NCI-H2029 (cell line): ENCODE measurements around the gene SEMA5A.

Experiments
- DNase-seq: peaks from one replicate; lab custom pipeline; 2025; lab: John Stamatoyannopoulos, UW

Gene SEMA5A

DNA sequence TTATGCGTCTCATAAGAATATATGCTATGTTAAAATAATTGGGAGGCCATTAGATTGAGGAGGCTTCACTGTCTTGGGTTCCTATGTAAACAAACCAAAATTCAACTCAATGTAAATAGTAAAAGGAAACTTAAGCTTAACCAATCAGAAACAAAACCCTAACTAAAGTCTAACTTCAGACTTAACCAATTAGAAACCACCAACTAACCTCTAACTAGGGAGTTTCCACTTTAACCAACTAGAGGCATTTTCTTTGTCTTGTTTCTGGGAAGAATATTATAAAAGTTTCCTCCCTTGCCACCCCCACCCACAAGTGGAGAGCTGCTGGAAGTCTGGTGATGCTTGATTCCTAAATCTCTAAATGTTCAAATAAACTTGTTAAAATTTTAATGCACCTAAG is 214.5 kb downstream of the SEMA5A start:
- DNase-seq, result no peak

DNA sequence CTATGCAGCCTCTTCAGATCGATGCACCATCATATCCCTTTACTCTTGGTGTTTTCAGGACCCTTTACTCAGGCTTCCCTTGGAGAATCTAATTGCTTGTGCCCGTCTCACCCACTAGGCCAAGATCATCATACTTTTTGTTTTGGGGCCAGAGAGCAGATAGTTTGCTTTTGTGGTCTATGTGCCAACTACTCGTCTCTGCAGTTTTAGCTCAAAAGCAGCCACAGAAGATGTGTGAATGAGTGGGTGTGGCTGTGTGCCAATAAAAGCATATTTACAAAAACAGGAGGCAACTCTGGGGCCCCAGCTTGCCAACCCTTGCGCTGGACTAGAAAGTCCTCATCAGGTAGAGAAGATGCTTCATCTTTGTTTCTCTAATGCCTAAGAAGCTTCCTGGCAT is 216.8 kb downstream of the SEMA5A start:
- peak; percentile 6 for DNase-seq

DNA sequence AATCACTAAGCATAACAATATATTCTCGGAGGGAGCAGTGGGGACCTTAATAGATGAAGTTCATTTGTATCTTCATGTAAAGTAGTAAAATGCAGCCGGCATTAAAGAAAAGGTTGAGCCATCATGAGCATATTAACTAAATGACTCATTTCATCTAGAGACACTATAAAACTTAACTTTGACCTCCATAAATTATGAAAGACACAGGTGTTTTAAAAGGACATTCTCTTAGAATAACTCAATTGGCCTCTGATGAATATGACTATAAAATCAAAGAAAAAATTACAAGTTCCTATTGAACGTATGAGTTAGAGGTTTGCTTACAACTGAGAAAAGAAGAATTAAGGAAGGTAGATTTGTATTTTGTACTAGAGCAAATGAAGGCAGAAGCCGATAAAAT is 220.3 kb downstream of the SEMA5A start:
- DNase-seq, result no peak

DNA sequence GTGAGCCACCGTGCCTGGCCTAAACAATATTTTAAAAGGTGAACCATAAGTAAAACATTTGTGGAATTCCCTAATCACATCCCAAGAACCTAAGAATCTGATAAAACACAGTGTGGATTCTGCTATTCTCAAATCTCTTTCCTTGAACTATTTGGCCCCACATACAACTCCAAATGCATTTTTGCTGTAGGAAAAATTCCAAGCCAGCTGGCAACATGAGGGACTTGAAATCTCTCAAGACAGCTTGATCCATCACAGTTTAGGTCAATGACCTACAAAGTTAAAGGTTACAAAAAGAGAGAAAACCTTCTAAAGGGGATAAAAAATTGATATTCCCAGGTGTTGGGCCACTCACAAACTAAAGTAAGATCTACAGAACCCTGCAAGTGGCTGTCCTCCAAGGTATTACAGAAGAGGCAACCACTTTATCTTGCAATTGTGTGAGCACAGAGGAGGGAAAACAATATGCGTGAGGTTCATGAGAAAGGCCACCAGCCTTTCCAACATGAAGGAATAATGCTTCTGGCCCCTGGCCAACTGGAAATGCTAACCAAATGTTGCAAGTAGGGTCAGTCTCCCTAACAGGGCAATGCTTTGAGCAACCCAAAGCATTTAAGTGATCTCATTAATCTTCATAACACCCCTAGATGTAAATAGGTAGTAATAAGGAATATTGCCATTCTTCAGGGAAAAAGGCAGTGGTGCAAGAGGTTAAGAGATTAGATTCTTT is 221.4 kb downstream of the SEMA5A start:
- DNase-seq, result no peak

DNA sequence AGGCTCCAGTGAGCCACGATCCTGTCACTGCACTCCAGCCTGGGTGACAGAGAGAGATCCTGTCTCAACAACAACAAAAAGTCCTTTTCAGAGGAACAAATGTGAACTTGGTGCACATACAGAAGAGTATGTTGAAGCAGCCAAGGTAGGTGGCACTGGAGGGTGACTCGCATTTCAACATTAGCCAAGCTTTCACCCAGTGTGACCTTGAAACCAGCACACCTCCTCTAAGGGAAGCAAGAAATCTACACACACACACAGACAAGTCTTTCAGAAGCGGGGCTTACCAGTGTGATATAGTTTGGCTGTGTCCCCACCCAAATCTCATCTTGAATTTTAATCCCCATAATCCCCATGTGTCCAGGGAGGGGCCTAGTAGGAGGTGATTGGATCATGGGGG is 225.2 kb downstream of the SEMA5A start:
- no peak for DNase-seq

DNA sequence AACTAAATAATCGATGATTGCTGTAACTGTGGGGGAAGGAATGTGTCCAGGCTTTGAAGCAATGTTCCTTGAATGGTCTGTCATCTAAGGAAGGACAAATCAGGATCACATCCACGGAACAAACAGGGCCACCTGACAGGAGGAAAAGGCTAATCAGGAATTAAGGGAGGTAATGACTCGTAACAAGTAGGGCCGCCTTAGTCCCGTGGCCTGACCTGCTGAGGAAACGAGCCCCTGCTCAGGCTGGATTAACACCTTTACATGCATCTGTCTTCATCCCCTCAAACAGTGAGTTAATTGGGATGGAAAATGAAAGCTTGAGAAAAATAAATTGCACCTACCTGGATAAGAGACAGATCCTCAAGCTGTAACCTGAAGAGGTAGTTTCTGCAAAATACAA is 227.8 kb downstream of the SEMA5A start:
- no peak for DNase-seq

DNA sequence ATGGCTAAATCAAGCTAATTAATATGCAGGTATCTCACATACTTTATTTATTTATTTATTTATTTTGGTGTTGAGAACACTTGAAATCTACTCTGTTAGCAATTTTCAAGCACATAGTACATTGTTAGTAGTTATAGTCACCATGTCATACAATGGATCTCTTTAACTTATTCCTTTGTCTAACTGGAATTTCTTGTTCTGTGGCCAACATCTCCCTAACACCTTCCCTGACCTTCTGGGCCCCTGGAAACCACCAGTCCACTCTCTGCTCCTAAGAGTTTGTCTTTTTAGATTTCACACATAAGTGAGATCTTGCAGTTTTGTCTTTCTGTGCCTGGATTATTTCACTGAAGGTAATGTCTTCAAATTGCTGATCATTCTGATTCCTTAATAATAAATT is 229.1 kb downstream of the SEMA5A start:
- DNase-seq, result no peak

DNA sequence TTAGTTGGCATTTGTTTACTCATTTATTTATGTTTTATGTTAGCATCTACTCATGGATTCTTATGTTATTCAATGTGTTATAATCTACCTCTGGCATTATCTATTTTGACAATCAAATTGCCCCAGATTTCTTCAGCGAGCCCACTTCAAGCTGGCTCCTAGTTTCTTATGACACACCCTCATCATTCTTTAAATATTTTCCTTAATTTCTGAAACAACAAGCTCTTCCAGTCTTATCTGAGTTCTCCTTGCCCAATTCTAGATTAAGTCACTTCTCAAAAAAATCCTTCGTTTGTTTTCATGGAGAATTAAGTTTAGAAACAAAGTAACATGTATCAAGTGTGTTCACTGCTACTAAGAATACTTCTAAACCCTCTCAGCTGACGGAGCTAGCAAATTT is 229.8 kb downstream of the SEMA5A start:
- DNase-seq, result no peak

DNA sequence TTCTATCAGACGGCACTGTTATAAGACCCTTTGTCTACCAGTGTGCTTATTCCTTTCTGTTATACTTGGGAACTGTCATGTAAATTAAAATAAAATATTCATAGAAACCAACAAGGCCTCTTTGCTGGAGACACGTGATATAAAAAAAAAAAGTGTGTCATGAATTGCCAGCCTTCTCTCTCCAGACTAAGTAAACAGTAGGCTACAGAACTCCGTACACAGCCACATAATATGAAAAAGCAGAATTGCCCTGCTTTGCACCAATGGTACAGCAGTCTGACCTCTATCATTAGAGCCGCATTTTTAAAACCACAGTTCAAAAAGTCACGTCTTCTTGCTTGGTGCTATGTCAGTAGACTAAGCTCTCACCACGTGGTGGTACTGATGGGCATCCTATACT is 231.3 kb downstream of the SEMA5A start:
- peak; percentile 30 for DNase-seq

DNA sequence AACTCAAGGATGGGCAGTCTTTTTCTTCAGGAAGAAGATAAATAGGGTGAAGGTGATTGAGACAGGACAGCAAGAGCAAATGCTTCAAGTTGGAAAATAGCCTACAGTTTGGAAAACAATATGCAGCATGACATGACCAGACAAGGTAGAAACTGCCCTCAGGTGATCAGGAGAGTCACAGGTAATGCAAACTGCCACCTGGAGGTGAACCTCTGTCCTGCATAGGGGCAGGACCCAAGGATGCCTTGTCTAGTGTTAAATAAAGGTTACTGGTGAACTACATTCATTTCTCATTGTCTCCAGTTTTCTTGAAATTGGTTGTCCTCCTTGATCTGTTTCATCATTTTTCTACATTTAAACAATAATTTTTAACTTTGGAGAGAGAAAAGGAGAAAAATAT is 232.1 kb downstream of the SEMA5A start:
- DNase-seq, result no peak

DNA sequence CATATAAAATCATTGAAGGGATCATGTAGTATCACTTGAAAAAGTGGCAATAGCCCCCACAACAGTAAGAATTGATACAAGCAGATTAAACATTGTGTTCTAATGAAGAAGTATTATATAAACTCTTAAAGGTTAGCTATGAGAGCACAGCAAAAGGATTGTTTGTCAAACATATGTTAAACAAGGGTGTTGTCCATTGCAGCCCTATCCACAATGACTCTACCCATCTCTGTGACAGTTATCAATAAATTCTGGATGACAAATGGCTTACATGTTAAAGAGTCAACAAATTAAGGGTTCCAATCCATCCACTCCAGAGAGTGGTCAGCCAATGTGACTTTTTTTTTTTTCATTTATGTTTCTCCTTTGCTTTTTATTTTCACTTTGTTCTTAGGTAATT is 238.7 kb downstream of the SEMA5A start:
- no peak for DNase-seq

DNA sequence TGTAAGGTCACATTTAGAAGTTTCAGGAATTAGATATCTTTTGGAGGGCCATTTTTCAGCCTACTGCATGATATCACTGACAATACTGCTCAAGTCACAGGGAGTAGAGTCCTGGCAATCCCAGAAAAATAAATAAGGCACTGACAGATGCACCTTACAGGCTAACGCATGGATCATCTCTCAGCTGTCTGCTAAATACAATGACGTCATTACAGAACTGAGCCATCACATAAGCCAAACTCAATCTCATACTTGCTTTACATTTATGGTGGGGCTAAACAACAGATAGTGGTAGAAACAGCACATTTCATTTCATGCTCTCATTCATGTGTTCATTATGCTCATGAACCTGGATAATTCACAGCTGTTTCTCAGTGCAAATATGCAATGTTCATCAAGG is 243.7 kb downstream of the SEMA5A start:
- no peak for DNase-seq

DNA sequence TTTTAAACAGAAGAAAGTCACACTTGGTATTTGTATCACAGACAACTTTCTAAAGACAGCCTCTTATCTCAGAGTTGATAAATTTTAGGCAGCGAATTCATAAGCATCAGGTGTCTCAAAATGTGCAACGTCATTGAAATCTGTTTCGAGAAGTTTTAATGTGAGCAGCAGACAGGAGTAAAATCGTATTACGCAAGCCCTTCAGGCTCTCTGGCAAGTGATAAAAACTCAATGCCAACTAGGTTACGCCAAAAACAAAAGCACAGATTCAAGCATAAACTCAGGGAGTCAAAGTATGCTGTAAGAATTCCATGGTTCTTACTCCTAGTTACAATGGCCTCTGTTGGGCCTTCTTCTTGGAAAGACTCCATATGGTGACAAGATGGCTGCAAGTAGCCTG is 244.7 kb downstream of the SEMA5A start:
- DNase-seq, result no peak

DNA sequence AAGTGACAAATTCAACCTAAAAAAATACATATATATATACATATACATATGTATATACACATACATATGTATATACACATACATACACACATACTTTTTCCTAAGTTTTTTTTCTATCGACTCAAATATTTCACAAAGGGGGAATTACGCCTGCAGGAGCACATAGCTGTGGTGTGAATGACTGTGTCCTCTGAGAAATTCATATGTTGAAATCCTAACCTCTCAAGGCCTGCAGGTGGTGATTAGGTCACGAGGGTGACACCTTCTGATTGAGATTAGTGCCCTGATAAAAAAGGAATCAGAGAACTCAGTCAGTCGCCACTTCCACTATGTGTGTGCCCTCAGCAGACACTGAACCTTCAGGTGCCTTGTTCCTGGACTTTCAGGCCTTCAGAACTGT is 248.7 kb downstream of the SEMA5A start:
- no peak for DNase-seq

DNA sequence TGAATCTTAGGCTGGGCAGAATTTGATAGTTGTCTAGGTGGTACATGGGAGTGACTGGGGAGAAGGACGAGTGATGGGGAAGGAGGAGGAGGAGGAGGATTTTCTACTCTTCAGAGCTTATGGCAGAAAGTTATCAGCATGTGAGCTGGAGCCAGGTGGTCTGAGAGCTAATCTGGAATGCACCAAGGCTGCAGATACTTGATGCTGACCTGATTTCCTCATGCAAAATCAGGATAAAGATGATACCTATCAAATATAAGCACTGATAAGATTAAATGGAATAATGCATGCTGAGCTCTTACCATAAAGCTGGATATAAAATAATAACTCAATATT is 250.4 kb downstream of the SEMA5A start:
- DNase-seq, result no peak

DNA sequence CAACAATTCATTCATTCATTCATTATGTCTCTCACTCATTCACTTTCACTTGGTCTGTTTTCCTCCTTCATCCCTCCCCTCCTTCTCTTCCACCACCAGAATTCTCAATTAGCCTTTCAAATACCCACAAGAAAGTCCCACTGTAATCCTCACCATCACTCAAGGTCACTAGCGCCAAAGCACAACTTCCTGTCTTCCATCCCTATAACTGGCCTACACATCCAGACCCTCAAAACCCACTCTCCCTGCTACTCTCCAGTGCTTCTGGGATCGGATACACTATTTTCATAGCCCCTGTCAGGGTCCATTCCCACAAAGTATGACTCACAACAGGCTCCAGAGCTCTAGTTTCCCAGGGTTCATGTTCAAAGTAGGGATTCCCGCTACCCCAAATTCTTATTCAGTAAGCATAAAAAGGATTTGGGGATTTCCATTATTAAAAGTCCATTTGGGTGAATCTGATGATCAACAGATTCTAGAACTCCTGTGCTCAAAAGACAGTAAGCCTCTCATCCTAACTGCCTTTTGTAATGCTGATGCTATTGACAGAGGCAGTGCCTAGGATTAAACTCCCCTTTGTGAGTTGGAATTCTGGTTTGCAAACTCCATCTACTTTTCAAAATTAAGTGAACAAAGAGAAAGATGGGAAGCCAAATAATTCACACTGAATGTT is 250.9 kb downstream of the SEMA5A start:
- no peak for DNase-seq

DNA sequence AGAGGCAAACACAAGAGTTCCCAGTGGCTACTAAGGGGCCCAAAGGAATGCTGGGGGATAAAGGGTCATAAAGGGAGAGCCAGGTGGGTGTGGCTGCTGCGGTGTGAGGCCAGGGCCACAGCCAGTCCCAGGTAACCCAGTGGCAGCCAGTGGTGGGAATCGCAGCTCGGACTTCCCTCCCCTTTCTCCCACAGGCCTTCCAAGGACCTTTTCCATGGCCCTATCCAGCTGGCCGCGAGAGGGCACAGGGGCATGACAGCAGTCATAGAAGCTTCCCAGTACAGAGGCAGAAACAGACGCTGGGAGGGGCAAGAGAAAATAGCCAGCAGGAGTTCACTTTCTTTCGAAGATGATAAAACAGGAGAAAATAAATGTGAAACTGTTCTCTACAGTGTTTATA is 257.6 kb downstream of the SEMA5A start:
- no peak for DNase-seq

DNA sequence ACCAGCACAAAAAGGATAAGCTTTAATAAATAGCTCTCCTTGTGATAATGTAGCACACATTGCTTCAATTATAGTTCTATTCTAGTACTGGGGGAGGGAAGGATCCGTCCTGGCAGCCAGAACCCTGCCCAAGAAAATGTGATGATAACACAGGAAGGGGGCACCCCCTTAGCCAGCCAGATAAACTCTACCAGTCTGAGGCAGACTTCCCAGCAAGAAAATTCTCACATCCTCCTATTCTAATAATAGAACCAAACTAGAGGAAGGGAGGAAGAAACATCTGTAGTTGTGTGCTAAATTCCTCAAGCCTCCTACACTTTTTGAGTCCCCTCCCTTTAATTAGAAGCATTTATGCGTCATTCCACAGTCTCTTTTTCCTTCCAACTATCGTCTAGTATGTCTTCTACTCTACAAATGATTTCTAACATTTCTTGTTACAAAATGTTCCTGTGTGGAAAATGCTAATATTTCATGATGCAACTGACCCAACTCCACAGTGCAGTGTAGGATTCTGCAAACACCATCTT is 261.0 kb downstream of the SEMA5A start:
- no peak for DNase-seq

DNA sequence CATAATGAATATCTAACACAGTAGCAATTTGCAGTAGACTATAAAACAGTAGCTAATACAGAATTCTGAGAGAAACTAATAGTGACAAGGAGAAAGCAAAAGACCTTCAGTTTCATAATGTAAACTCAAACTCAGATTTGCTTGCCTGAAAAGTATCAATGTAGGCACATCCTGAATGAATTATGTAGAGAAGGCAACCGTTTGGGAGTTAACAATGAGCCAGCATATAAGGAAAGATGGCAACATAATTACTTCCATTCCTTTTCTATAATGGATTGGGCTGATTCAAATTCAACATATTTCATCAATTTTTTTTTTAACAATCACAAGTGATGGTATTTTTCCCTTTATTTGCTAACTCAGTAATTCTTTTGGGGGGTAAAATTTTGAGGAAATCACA is 261.6 kb downstream of the SEMA5A start:
- no peak for DNase-seq

DNA sequence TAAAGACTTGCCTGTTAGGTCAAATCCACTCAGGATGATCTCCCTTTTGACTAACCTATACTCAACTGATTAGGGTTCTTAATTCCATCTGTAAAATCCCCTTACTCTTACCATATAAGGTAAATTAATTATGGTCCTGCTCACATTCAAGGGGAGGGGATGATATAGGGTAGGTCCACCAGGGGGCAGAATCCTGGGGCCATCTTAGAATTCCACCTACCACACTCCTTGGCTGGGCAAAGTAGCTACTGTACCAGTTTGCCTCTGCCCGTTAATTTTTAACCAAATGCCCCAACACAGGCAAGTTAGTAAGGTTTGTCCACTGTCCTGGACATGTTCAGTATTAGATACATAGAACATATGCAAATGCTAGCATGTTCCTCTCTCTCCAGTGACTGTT is 262.4 kb downstream of the SEMA5A start:
- DNase-seq, result no peak

DNA sequence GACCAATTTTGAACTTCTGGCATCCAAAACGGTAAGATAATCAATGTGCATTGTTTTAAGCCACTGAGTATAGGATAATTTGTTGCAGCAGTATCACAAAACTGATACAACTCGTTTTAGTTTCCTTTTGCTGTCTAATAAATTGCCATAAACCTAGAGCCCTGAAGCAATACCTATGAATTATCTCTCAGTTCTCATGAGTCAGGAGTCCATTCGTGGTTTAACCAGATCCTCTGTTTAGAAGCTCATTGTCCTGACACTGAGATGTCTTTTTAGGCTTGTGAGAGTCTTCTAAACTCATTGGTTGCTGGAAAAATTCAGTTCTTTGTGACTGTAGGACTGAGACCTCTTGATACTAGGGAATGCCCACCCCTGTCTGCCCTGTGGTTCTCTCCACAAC is 262.9 kb downstream of the SEMA5A start:
- no peak for DNase-seq

DNA sequence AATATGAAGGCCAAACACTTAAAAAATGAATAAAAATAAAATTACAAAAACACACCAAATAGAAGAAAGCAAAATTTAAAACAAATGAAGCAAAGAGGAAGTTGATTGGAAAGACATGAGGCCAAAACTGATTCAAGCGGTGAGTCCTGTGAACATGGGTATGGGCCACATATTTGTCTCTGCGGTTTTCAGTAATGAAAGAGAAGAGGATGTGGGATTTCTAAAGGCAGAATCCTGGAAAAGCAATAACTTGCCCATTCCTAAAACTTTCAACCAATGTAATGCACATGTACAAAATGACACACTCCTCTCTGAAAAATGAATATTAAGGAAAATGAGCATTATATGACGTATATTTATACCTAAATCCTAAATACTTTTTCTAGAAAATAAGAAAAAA is 263.7 kb downstream of the SEMA5A start:
- DNase-seq, result no peak

DNA sequence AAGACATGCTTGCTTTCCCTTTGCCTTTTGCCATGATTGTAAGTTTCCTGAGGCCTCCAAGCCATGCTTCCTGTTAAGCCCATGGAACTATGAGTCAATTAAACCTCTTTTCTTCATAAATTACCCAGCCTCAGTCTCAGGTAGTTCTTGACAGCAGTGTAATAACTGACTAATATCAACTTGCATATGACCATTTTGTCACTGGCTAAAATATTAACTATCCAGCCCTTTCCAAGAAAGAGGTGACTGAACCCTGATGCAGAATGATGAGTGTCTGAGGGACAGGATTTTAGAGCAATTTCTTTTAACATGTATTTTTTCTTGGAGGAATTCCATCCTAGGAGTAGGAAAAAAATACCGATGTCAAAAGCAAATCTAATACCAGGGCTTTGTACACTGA is 266.1 kb downstream of the SEMA5A start:
- no peak for DNase-seq
